ENCODE data around the gene USP5.

USP5 gene

DNA sequence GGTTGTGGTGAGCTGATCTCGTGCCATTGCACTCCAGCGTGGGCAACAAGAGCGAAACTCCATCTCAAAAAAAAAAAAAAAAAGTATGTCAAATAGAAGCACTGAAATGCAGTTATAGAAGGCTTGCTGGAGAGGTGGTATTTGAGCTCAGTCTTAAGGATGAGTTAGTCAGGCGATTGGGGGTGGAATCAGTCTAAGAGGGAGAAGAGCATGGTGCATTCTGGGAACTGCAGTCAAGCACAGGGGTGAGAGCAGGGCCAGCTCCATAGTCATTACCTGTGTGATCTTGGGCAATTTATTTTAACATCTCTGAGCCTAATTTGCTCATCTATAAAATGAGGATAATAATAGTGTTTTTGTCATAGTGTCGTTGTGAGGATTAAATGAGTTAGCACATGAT, 17.1 kb upstream of the USP5 start:
- DNase-seq (ENCODE audit: low read depth): no peak

DNA sequence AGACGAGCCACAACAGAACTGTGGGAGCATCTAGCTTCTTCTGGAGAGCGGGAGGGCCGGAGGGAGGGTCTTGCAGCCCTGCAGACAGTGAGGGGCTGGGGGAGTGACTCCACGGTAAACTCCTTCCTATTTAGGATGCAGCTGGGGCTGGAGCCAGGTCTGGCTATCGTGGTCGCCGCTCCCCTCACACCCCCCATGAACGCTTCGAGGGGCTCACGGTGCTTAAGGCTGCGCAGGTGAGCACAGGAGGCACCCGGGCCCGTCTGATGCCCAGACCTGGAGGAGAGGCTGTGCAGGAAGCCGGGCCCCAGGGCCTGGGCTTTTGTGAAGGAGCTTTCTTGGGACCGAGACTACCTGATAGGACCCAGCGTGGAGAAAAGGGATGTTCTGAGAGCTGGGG, 15.1 kb upstream of the USP5 start:
- Histone ChIP-seq H3K27me3 (replicated peaks; ENCODE audit: control insufficient read depth, insufficient read depth, low read length) (no peaks in the 10 kb centered on the region), H3K36me3 (ENCODE audit: control insufficient read depth, insufficient read depth, low read length, severe bottlenecking) (peaks cover 5% of the 10 kb centered on the region), H3K4me3 (ENCODE audit: low read length) (no peak overlapping the region), H3K9ac (ENCODE audit: low read length) (no peak overlapping the region), H3K9me3 (ENCODE audit: control insufficient read depth, low read length) (no peaks in the 10 kb centered on the region), H3K4me1 (ENCODE audit: control insufficient read depth, insufficient read depth, low read length) (peaks cover 3% of the 10 kb centered on the region)
- DNase-seq (ENCODE audit: low read depth): no peak

More for the DNA sequence above, 17.1 kb upstream of the USP5 start:
- Histone ChIP-seq H3K27me3 (replicated peaks; ENCODE audit: control insufficient read depth, insufficient read depth, low read length) (no peaks in the 10 kb centered on the region), H3K4me3 (ENCODE audit: low read length) (no peak overlapping the region), H3K9ac (ENCODE audit: low read length) (no peak overlapping the region), H3K36me3 (ENCODE audit: control insufficient read depth, insufficient read depth, low read length, severe bottlenecking) (peaks cover 5% of the 10 kb centered on the region), H3K9me3 (ENCODE audit: control insufficient read depth, low read length) (no peaks in the 10 kb centered on the region), H3K4me1 (ENCODE audit: control insufficient read depth, insufficient read depth, low read length) (peaks cover 3% of the 10 kb centered on the region)

DNA sequence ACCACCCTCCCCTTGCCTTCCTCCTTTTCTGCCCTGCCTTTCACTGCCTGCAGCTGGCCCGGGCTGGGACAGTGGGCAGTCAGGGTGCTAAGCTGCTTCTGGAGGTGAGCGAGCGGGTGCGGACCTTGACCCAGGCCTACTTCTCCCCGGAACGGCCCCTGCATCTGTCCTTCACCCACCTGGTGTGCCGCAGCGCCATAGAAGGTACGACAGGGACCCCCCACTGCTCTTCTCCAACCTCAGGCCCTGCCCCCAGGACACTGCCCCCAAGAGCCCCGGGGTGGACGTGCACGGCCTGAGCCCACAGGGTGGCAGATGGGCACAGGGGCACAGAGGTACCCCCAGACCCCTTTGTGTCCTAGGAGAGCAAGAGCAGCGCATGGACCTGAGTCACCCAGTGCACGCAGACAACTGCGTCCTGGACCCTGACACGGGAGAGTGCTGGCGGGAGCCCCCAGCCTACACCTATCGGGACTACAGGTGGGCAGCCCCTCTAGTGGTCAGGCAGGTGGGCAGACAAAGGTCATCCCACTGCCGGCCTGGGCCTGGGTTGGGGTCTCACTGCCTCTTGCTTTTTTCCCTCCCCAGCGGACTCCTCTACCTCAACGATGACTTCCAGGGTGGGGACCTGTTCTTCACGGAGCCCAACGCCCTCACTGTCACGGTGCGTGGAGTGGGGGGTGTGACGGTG, 14.4 kb upstream of the USP5 start:
- no peaks in the 10 kb centered on the region for H3K27me3 ChIP-seq (replicated peaks; ENCODE audit: control insufficient read depth, insufficient read depth, low read length)
- H3K4me3 ChIP-seq (ENCODE audit: low read length): no peak overlapping the region
- H3K4me1 ChIP-seq (ENCODE audit: control insufficient read depth, insufficient read depth, low read length): peaks cover 3% of the 10 kb centered on the region
- DNase-seq (ENCODE audit: low read depth): no peak
- no peak overlapping the region for H3K9ac ChIP-seq (ENCODE audit: low read length)
- H3K9me3 ChIP-seq (ENCODE audit: control insufficient read depth, low read length): no peaks in the 10 kb centered on the region
- peaks cover 5% of the 10 kb centered on the region for H3K36me3 ChIP-seq (ENCODE audit: control insufficient read depth, insufficient read depth, low read length, severe bottlenecking)

DNA sequence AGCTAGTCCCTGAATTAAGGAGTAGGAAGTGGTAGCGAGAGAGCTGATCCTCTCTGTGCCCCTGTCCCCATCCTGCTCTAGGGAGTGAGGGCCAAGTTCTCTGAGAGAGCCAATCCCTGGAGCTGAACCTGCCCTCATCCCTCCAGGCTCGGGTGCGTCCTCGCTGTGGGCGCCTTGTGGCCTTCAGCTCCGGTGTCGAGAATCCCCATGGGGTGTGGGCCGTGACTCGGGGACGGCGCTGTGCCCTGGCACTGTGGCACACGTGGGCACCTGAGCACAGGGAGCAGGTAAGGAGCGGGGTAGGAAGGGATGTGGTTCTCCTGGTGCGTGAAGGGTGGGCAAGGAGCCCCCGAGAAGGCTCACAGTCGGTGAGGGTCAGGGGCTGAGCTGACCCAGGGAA, 13.1 kb upstream of the USP5 start:
- Histone ChIP-seq H3K36me3 (ENCODE audit: control insufficient read depth, insufficient read depth, low read length, severe bottlenecking) (peaks cover 5% of the 10 kb centered on the region), H3K4me3 (ENCODE audit: low read length) (no peak overlapping the region), H3K9ac (ENCODE audit: low read length) (no peak overlapping the region)

DNA sequence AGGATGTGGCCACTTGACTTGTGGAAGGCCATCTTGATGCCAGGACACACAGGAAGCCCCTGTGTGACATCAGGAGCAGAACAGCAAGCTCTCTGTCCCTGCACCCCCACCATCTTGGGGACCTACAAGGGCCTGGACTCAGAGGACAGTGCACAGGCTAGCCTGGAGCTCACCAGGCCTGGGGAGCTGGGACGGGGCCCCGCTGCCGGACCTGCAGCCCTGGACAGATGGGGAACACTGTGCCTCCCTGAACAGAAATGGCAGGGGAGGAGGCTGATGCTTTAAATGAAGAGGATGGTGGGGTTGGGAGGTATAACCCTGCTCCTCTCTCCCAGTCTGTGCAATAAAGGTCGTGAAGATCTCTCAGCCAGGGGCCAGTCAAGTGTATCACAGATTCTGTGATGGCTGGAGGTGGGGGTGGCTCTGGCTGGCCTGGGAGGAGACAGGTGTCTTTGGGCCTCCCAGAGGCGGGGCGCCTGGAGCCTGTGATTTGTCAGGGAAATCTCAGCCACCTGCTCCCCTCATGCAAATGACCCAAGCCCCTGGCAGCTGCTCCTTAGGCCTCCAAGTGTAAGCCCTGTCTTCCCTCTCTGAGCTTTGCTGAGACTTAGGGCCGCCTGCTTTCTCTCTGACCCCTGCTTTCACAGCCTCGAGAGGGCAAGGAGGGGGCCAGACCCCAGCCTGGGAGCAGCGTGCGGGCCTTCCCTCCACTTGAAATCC, 12.3 kb upstream of the USP5 start:
- DNase-seq (ENCODE audit: low read depth): no peak
- no peak overlapping the region for H3K9ac ChIP-seq (ENCODE audit: low read length)
- no peak overlapping the region for H3K4me3 ChIP-seq (ENCODE audit: low read length)
- H3K9me3 ChIP-seq (ENCODE audit: control insufficient read depth, low read length): no peaks in the 10 kb centered on the region
- H3K4me1 ChIP-seq (ENCODE audit: control insufficient read depth, insufficient read depth, low read length): no peaks in the 10 kb centered on the region
- no peaks in the 10 kb centered on the region for H3K27me3 ChIP-seq (replicated peaks; ENCODE audit: control insufficient read depth, insufficient read depth, low read length)
- peaks cover 9% of the 10 kb centered on the region for H3K36me3 ChIP-seq (ENCODE audit: control insufficient read depth, insufficient read depth, low read length, severe bottlenecking)

More for the DNA sequence above, 13.1 kb upstream of the USP5 start:
- no peaks in the 10 kb centered on the region for H3K27me3 ChIP-seq (replicated peaks; ENCODE audit: control insufficient read depth, insufficient read depth, low read length)
- no peak for DNase-seq (ENCODE audit: low read depth)
- no peaks in the 10 kb centered on the region for H3K4me1 ChIP-seq (ENCODE audit: control insufficient read depth, insufficient read depth, low read length)
- no peaks in the 10 kb centered on the region for H3K9me3 ChIP-seq (ENCODE audit: control insufficient read depth, low read length)

DNA sequence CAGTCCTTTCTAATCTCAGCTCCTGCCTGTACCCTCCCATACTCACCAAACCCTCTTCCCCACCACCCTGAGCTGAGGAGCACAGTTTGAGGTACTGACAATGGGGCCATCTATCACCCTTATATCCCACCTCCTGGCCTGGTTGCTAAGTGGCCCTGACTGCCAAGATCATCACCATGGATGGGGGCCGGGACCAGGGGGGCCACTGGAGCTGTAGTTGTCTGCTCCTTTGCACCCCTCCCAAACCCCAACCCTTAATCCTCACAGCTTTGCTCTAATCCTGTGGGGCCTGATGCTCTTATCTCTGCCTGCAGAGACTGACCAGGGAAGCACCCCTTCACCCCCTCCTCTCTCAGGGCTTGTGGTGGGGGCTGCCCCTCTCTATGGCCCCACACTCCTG, 11.6 kb upstream of the USP5 start:
- H3K36me3 ChIP-seq (ENCODE audit: control insufficient read depth, insufficient read depth, low read length, severe bottlenecking): peaks cover 9% of the 10 kb centered on the region

DNA sequence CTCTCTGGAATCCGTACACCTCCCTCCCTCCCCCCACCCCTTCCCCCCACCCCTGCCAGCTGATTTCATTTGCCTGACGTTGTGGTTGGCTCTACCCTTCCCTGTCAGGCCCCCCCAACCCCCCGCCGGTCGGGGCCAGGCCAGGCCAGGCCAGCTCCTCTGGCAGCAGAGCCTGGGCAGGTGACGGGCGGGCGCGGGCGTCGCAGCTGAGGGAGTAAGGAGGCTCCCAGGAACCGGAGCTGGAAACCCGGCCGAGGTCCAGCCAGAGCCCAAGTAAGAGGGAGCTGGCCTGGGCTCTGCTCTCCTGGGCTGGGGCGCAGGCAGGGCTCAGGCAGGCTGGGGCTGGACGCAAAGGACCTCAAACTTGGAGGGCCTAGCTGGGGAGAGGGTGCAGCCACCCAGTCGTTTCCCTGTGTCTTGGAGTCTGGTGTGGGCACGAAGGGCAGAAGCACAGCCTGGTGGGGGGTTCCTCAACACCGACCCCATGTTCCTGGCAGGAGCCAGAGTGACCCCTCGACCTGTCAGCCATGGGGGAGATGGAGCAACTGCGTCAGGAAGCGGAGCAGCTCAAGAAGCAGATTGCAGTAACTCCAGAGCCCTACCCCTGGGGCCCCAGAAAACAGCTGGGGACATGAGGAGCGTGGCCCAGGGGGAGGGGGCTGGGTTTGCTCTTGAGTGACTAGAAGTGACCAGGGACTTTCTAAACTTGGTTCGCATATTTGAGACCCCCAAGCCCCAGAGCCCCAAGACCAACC, 11.0 kb upstream of the USP5 start, which contains the start of gene GNB3:
TSS of gene GNB3 (plus strand) at position 165 of the 755 bp plus-strand sequence. CDS start at position 528, 363 bp downstream.
- no peak within 1 kb of the TSS for H3K9ac ChIP-seq (ENCODE audit: low read length)
- H3K9me3 ChIP-seq (ENCODE audit: control insufficient read depth, low read length): no peaks in the 10 kb centered on the region
- no peaks in the 10 kb centered on the region for H3K4me1 ChIP-seq (ENCODE audit: control insufficient read depth, insufficient read depth, low read length)
- DNase-seq (ENCODE audit: low read depth): no peak
- no peak within 1 kb of the TSS for H3K4me3 ChIP-seq (ENCODE audit: low read length)
- H3K36me3 ChIP-seq (ENCODE audit: control insufficient read depth, insufficient read depth, low read length, severe bottlenecking): peaks cover 9% of the 10 kb centered on the region
- H3K27me3 ChIP-seq (replicated peaks; ENCODE audit: control insufficient read depth, insufficient read depth, low read length): no peaks in the 10 kb centered on the region

More for the DNA sequence above, 11.6 kb upstream of the USP5 start:
- H3K9me3 ChIP-seq (ENCODE audit: control insufficient read depth, low read length): no peaks in the 10 kb centered on the region
- no peak overlapping the region for H3K9ac ChIP-seq (ENCODE audit: low read length)
- no peaks in the 10 kb centered on the region for H3K4me1 ChIP-seq (ENCODE audit: control insufficient read depth, insufficient read depth, low read length)
- DNase-seq (ENCODE audit: low read depth): no peak
- no peaks in the 10 kb centered on the region for H3K27me3 ChIP-seq (replicated peaks; ENCODE audit: control insufficient read depth, insufficient read depth, low read length)
- H3K4me3 ChIP-seq (ENCODE audit: low read length): no peak overlapping the region

DNA sequence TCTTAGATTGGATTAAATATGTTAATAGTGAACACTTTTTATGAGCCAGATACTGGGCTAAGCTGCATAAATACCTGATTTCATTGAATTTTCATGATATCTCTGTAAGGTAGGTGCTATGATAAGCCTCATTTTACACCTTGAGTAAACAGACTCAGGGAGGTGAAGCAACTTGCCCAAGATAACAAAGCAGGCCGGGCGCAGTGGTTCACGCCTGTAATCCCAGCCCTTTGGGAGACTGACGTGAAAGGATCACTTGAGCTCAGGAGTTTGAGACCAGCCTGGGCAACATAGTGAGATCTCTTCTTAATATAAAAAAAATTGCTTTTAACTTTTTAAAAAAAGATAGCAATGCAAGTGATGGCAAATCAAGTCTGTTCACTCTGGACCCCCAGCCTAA, 9.9 kb upstream of the USP5 start:
- DNase-seq (ENCODE audit: low read depth): no peak
- Histone ChIP-seq H3K27me3 (replicated peaks; ENCODE audit: control insufficient read depth, insufficient read depth, low read length) (no peaks in the 10 kb centered on the region), H3K4me1 (ENCODE audit: control insufficient read depth, insufficient read depth, low read length) (no peaks in the 10 kb centered on the region), H3K9me3 (ENCODE audit: control insufficient read depth, low read length) (no peaks in the 10 kb centered on the region), H3K36me3 (ENCODE audit: control insufficient read depth, insufficient read depth, low read length, severe bottlenecking) (peaks cover 15% of the 10 kb centered on the region), H3K9ac (ENCODE audit: low read length) (no peak overlapping the region), H3K4me3 (ENCODE audit: low read length) (no peak overlapping the region)

DNA sequence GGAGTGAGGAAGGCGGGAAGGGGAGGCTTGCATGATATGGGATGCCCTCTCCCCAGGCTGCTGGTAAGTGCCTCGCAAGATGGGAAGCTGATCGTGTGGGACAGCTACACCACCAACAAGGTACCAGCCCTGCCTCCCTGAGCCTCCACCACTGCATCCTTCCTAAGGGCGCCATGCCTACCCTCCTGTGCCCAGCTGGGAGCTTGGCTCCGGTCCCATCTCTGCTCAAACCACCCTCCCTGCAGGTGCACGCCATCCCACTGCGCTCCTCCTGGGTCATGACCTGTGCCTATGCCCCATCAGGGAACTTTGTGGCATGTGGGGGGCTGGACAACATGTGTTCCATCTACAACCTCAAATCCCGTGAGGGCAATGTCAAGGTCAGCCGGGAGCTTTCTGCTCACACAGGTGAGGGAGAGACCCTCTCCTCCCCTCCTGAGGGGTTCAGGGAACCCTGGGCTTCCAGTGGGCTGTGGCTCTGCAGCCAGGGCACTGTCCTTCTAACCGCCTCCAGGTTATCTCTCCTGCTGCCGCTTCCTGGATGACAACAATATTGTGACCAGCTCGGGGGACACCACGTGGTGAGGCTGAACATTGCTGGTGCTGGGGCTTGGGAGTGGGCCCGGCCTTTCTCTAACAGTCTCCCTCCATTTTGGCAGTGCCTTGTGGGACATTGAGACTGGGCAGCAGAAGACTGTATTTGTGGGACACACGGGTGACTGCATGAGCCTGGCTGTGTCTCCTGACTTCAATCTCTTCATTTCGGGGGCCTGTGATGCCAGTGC, 8.6 kb upstream of the USP5 start:
- no peak overlapping the region for H3K9ac ChIP-seq (ENCODE audit: low read length)
- no peaks in the 10 kb centered on the region for H3K4me1 ChIP-seq (ENCODE audit: control insufficient read depth, insufficient read depth, low read length)
- no peak overlapping the region for H3K4me3 ChIP-seq (ENCODE audit: low read length)
- H3K9me3 ChIP-seq (ENCODE audit: control insufficient read depth, low read length): no peaks in the 10 kb centered on the region
- peaks cover 15% of the 10 kb centered on the region for H3K36me3 ChIP-seq (ENCODE audit: control insufficient read depth, insufficient read depth, low read length, severe bottlenecking)
- no peak for DNase-seq (ENCODE audit: low read depth)
- H3K27me3 ChIP-seq (replicated peaks; ENCODE audit: control insufficient read depth, insufficient read depth, low read length): no peaks in the 10 kb centered on the region

DNA sequence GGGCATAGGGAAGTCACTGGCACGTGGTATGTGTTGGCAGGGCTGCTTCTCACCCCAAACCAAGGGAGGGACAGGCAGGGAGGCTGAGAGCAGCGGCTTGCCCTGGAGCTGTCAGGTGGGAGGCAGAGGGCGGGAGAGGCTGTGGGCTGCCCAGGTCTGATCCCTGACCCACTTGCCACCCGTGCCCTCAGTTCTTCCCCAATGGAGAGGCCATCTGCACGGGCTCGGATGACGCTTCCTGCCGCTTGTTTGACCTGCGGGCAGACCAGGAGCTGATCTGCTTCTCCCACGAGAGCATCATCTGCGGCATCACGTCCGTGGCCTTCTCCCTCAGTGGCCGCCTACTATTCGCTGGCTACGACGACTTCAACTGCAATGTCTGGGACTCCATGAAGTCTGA, 6.6 kb upstream of the USP5 start:
- DNase-seq (ENCODE audit: low read depth): no peak
- Histone ChIP-seq H3K9ac (ENCODE audit: low read length) (no peak overlapping the region), H3K36me3 (ENCODE audit: control insufficient read depth, insufficient read depth, low read length, severe bottlenecking) (peaks cover 10% of the 10 kb centered on the region)

More for the DNA sequence above, 6.6 kb upstream of the USP5 start:
- Histone ChIP-seq H3K4me3 (ENCODE audit: low read length) (no peak overlapping the region), H3K4me1 (ENCODE audit: control insufficient read depth, insufficient read depth, low read length) (no peaks in the 10 kb centered on the region), H3K27me3 (replicated peaks; ENCODE audit: control insufficient read depth, insufficient read depth, low read length) (no peaks in the 10 kb centered on the region), H3K9me3 (ENCODE audit: control insufficient read depth, low read length) (no peaks in the 10 kb centered on the region)
